K562 (cell line): ENCODE measurements around the gene ZPR1. TPM values are rescaled to one million over a fixed set of nuclear protein-coding genes. Genes with fewer than 3 reads are reported as not detected.

ENCODE experiments used
- CCAR2 ChIP-seq: fragments of 200-400 bp; formaldehyde crosslinking; IDR thresholded peaks from 2 replicates; pipeline ENCODE4 v1.6.1; 2017; ENCODE audit warnings: mild to moderate bottlenecking, low read depth, low read length
- EHMT2 ChIP-seq: fragments of 450-650 bp; IDR thresholded peaks from 2 replicates; pipeline ENCODE4 v1.6.1; 2018; ENCODE audit warnings: antibody characterized with exemption
- EP300 ChIP-seq: IDR thresholded peaks from 2 replicates; pipeline ENCODE4 v1.6.1; 2012; ENCODE audit warnings: low read length, improper control_type of control experiment
- KAT2B ChIP-seq: IDR thresholded peaks from one replicate; pipeline ENCODE4 v1.6.1; 2012; ENCODE audit warnings: low read depth, mild to moderate bottlenecking, control low read depth, inconsistent platforms, low read length, moderate library complexity
- KDM2B ChIP-seq: fragments of 250-450 bp; sonication (Bioruptor Pico); IDR thresholded peaks from 2 replicates; pipeline ENCODE4 v1.8.0; 2021; ENCODE audit warnings: mild to moderate bottlenecking, moderate library complexity
- STAT5B ChIP-seq: fragments of 250-450 bp; sonication (Bioruptor Pico); IDR thresholded peaks from 2 replicates; pipeline ENCODE4 v1.8.0; 2021; ENCODE audit warnings: mild to moderate bottlenecking, inconsistent platforms
- TARDBP ChIP-seq: fragments of 450-650 bp; IDR thresholded peaks from 2 replicates; pipeline ENCODE4 v1.6.1; 2016
- ZNF436 ChIP-seq: fragments of 250-450, 450-650 bp; sonication (Bioruptor Pico); formaldehyde crosslinking; IDR thresholded peaks from 2 replicates; pipeline ENCODE4 v1.7.0; 2020; ENCODE audit warnings: mild to moderate bottlenecking
- ZNF57 ChIP-seq: fragments of 450-650 bp; formaldehyde crosslinking; IDR thresholded peaks from 2 replicates; pipeline ENCODE4 v1.4.0; 2020; ENCODE audit warnings: mild to moderate bottlenecking, moderate library complexity
- polyA plus RNA-seq, 8 experiments: library from polyadenylated mRNA; depleted of rRNA in 4 of 8; stranded (reverse) in 5 of 8; unstranded in 3 of 8; fragments of >200 nt; fragmentation: Nextera tagmentation in 2 of 8; fragmentation: Illumina TruSeq in 1 of 8; extraction: Ambion mirVana in 2 of 8; extraction: Trizol in 1 of 8; gene quantifications; 2 replicates each; pipeline versions ENCODE4 v1.2.1 to v1.2.3, GENCODE V29; 2011 to 2014; ENCODE audit warnings: inconsistent platforms in 1 of 8, missing spikeins in 1 of 8
- total RNA-seq, 7 experiments: library from RNA; depleted of rRNA in 6 of 7; stranded (reverse); fragments of >200 nt in 6 of 7; fragmentation: Illumina TruSeq in 2 of 7; extraction: Trizol in 2 of 7; gene quantifications; 2 replicates each; pipeline versions ENCODE4 v1.2.1 to v1.2.3, GENCODE V29; 2011 to 2021; ENCODE audit warnings: low replicate concordance in 1 of 7
- TF ChIP-seq, protein P1 (sequence below): fragments of 450-650 bp; IDR thresholded peaks from 2 replicates; pipeline ENCODE4 v1.6.1; 2016; ENCODE audit warnings: mild to moderate bottlenecking, moderate library complexity
- TF ChIP-seq, protein P2 (sequence below): fragments of 250-450 bp; sonication (Bioruptor Pico); IDR thresholded peaks from 2 replicates; pipeline ENCODE4 v1.4.0; 2020; ENCODE audit warnings: mild to moderate bottlenecking, moderate library complexity
- TF ChIP-seq, protein P3 (sequence below): fragments of 250-450 bp; sonication (Bioruptor Pico); IDR thresholded peaks from 2 replicates; pipeline ENCODE4 v1.5.0; 2020; ENCODE audit warnings: mild to moderate bottlenecking

ZPR1 gene
- total and polyA plus RNA-seq, 9 of the 15 experiments (the other 6 are each of a cell fraction or from before 2014, with no cell fraction given) = 13.0 to 120 (median 83.8) TPM

DNA sequence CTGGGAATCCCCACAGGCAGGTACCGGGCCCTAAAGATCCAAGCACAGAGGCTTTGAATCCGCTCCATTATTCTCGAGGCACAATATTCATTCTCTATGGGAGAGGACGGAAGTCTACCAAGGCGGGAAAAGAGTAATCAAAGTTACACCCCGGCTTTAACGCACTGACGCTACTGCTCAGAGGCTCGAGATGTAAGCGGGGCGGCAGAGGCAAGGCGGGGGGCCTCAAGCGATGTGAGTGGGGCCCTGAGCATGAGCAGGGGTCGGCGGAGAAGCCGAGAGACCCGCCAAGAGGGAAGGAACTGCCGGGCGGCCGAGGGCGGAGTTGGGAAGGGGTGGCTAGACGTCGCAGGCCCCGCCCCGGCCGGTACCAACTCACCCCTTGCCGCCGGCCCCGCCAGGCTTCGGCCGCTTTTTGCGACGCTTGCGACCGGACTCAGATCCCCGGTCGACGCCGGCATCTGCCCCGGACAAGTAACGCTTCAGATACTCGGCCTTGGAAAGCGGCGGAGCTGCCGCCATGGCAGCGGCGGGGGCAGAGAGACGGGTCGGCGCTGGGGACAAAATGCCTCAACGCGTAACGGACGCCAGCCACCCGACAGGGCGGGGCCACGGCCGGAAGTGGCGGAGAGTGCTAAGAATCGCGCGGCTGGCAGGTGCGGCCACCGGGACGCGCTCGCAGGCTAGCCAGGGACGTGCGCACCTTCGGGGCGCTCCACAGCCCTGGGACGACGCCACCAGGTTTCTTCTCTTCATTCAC, 15.2 kb downstream of the ZPR1 start, which contains the start of gene BUD13 (continued):
- TF ChIP-seq, protein P1, sequence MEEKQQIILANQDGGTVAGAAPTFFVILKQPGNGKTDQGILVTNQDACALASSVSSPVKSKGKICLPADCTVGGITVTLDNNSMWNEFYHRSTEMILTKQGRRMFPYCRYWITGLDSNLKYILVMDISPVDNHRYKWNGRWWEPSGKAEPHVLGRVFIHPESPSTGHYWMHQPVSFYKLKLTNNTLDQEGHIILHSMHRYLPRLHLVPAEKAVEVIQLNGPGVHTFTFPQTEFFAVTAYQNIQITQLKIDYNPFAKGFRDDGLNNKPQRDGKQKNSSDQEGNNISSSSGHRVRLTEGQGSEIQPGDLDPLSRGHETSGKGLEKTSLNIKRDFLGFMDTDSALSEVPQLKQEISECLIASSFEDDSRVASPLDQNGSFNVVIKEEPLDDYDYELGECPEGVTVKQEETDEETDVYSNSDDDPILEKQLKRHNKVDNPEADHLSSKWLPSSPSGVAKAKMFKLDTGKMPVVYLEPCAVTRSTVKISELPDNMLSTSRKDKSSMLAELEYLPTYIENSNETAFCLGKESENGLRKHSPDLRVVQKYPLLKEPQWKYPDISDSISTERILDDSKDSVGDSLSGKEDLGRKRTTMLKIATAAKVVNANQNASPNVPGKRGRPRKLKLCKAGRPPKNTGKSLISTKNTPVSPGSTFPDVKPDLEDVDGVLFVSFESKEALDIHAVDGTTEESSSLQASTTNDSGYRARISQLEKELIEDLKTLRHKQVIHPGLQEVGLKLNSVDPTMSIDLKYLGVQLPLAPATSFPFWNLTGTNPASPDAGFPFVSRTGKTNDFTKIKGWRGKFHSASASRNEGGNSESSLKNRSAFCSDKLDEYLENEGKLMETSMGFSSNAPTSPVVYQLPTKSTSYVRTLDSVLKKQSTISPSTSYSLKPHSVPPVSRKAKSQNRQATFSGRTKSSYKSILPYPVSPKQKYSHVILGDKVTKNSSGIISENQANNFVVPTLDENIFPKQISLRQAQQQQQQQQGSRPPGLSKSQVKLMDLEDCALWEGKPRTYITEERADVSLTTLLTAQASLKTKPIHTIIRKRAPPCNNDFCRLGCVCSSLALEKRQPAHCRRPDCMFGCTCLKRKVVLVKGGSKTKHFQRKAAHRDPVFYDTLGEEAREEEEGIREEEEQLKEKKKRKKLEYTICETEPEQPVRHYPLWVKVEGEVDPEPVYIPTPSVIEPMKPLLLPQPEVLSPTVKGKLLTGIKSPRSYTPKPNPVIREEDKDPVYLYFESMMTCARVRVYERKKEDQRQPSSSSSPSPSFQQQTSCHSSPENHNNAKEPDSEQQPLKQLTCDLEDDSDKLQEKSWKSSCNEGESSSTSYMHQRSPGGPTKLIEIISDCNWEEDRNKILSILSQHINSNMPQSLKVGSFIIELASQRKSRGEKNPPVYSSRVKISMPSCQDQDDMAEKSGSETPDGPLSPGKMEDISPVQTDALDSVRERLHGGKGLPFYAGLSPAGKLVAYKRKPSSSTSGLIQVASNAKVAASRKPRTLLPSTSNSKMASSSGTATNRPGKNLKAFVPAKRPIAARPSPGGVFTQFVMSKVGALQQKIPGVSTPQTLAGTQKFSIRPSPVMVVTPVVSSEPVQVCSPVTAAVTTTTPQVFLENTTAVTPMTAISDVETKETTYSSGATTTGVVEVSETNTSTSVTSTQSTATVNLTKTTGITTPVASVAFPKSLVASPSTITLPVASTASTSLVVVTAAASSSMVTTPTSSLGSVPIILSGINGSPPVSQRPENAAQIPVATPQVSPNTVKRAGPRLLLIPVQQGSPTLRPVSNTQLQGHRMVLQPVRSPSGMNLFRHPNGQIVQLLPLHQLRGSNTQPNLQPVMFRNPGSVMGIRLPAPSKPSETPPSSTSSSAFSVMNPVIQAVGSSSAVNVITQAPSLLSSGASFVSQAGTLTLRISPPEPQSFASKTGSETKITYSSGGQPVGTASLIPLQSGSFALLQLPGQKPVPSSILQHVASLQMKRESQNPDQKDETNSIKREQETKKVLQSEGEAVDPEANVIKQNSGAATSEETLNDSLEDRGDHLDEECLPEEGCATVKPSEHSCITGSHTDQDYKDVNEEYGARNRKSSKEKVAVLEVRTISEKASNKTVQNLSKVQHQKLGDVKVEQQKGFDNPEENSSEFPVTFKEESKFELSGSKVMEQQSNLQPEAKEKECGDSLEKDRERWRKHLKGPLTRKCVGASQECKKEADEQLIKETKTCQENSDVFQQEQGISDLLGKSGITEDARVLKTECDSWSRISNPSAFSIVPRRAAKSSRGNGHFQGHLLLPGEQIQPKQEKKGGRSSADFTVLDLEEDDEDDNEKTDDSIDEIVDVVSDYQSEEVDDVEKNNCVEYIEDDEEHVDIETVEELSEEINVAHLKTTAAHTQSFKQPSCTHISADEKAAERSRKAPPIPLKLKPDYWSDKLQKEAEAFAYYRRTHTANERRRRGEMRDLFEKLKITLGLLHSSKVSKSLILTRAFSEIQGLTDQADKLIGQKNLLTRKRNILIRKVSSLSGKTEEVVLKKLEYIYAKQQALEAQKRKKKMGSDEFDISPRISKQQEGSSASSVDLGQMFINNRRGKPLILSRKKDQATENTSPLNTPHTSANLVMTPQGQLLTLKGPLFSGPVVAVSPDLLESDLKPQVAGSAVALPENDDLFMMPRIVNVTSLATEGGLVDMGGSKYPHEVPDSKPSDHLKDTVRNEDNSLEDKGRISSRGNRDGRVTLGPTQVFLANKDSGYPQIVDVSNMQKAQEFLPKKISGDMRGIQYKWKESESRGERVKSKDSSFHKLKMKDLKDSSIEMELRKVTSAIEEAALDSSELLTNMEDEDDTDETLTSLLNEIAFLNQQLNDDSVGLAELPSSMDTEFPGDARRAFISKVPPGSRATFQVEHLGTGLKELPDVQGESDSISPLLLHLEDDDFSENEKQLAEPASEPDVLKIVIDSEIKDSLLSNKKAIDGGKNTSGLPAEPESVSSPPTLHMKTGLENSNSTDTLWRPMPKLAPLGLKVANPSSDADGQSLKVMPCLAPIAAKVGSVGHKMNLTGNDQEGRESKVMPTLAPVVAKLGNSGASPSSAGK = no peak
- TF ChIP-seq, protein P2, sequence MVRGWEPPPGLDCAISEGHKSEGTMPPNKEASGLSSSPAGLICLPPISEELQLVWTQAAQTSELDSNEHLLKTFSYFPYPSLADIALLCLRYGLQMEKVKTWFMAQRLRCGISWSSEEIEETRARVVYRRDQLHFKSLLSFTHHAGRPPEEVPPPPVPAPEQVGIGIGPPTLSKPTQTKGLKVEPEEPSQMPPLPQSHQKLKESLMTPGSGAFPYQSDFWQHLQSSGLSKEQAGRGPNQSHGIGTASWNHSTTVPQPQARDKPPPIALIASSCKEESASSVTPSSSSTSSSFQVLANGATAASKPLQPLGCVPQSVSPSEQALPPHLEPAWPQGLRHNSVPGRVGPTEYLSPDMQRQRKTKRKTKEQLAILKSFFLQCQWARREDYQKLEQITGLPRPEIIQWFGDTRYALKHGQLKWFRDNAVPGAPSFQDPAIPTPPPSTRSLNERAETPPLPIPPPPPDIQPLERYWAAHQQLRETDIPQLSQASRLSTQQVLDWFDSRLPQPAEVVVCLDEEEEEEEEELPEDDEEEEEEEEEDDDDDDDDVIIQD (CRISPR knock-in tag) = no peak
- TF ChIP-seq TARDBP (0 out of 2 replicates have a peak, but pooled peaks have one; percentile 67), EP300 (peak; percentile 43; the same call in 1 of the 2 replicates), ZNF57 (CRISPR knock-in tag) (no peak), EHMT2 (no peak), CCAR2 (no peak), STAT5B (CRISPR knock-in tag) (no peak), KAT2B (no peak), ZNF436 (CRISPR knock-in tag) (no peak), KDM2B (CRISPR knock-in tag) (no peak)
- TF ChIP-seq, protein P3, sequence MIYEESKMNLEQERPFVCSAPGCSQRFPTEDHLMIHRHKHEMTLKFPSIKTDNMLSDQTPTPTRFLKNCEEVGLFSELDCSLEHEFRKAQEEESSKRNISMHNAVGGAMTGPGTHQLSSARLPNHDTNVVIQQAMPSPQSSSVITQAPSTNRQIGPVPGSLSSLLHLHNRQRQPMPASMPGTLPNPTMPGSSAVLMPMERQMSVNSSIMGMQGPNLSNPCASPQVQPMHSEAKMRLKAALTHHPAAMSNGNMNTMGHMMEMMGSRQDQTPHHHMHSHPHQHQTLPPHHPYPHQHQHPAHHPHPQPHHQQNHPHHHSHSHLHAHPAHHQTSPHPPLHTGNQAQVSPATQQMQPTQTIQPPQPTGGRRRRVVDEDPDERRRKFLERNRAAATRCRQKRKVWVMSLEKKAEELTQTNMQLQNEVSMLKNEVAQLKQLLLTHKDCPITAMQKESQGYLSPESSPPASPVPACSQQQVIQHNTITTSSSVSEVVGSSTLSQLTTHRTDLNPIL (CRISPR knock-in tag) = no peak
